ENCODE measurements around the gene IPCEF1. TPM values are rescaled to one million over a fixed set of nuclear protein-coding genes. Genes with fewer than 3 reads are reported as not detected.

The IPCEF1 gene
- polyA plus RNA-seq, 1 donor from 2014 or later, result 3.9 TPM

- Histone ChIP-seq H2AFZ (ENCODE audit: low read depth, low read length) (no peak overlapping the region), H3K27me3 (ENCODE audit: insufficient read depth, low read depth, low read length) (no peaks in the 10 kb centered on the region), H3K4me2 (ENCODE audit: low read length) (no peak overlapping the region), H4K20me1 (ENCODE audit: insufficient read depth) (no peaks in the 10 kb centered on the region), H3K9me2 (ENCODE audit: insufficient read depth, low read length) (no peaks in the 10 kb centered on the region), H3K9ac (ENCODE audit: low read length) (no peak overlapping the region), H3K9me3 (ENCODE audit: low read length) (no peaks in the 10 kb centered on the region), H3K79me2 (replicated peaks; ENCODE audit: insufficient read depth, low read length) (no peaks in the 10 kb centered on the region), H3K27ac (ENCODE audit: low read length) (no peak overlapping the region), H3K4me3 (ENCODE audit: low read length) (no peak overlapping the region), H3F3A (ENCODE audit: insufficient read depth, low read length, poor library complexity, severe bottlenecking) (no peaks in the 10 kb centered on the region), H3K36me3 (ENCODE audit: insufficient read depth, low read length) (no peaks in the 10 kb centered on the region)
- TF ChIP-seq SMC3 (conservative IDR thresholded peaks at IDR 0.05; ENCODE audit: poor library complexity) (no peak), RAD21 (conservative IDR thresholded peaks at IDR 0.05) (no peak), MXI1 (conservative IDR thresholded peaks at IDR 0.05; ENCODE audit: poor library complexity, severe bottlenecking) (no peak), CTCF (IDR thresholded peaks at IDR 0.05; ENCODE audit: poor library complexity, severe bottlenecking) (no peak), REST (IDR thresholded peaks at IDR 0.05; ENCODE audit: borderline replicate concordance) (no peak), EP300 (conservative IDR thresholded peaks at IDR 0.05; ENCODE audit: poor library complexity, severe bottlenecking) (no peak), TAF1 (IDR thresholded peaks at IDR 0.05; ENCODE audit: low read depth) (no peak), POLR2AphosphoS5 (IDR thresholded peaks at IDR 0.05) (no peak)
Observed at GRCh38 chr6:154347981-154348380, 8.6 kb downstream of the IPCEF1 start.

- Histone ChIP-seq H3K27me3 (ENCODE audit: insufficient read depth, low read depth, low read length) (no peaks in the 10 kb centered on the region), H2AFZ (ENCODE audit: low read depth, low read length) (no peak overlapping the region), H3K9me2 (ENCODE audit: insufficient read depth, low read length) (no peaks in the 10 kb centered on the region), H3K79me2 (replicated peaks; ENCODE audit: insufficient read depth, low read length) (no peaks in the 10 kb centered on the region), H3K36me3 (ENCODE audit: insufficient read depth, low read length) (no peaks in the 10 kb centered on the region), H3K9me3 (ENCODE audit: low read length) (no peaks in the 10 kb centered on the region), H3F3A (ENCODE audit: insufficient read depth, low read length, poor library complexity, severe bottlenecking) (no peaks in the 10 kb centered on the region), H3K4me2 (ENCODE audit: low read length) (no peak overlapping the region), H4K20me1 (ENCODE audit: insufficient read depth) (no peaks in the 10 kb centered on the region), H3K4me3 (ENCODE audit: low read length) (no peak overlapping the region), H3K9ac (ENCODE audit: low read length) (no peak overlapping the region), H3K27ac (ENCODE audit: low read length) (no peak overlapping the region)
- TF ChIP-seq CTCF (IDR thresholded peaks at IDR 0.05; ENCODE audit: poor library complexity, severe bottlenecking) (no peak), SMC3 (conservative IDR thresholded peaks at IDR 0.05; ENCODE audit: poor library complexity) (no peak), EZH2 (IDR thresholded peaks at IDR 0.05; ENCODE audit: borderline replicate concordance, insufficient read depth, low read length, poor library complexity, severe bottlenecking) (no peak), MXI1 (conservative IDR thresholded peaks at IDR 0.05; ENCODE audit: poor library complexity, severe bottlenecking) (no peak), EP300 (conservative IDR thresholded peaks at IDR 0.05; ENCODE audit: poor library complexity, severe bottlenecking) (no peak), TAF1 (IDR thresholded peaks at IDR 0.05; ENCODE audit: low read depth) (no peak), RAD21 (conservative IDR thresholded peaks at IDR 0.05) (no peak), REST (IDR thresholded peaks at IDR 0.05; ENCODE audit: borderline replicate concordance) (no peak), POLR2AphosphoS5 (IDR thresholded peaks at IDR 0.05) (no peak)
Observed at GRCh38 chr6:154345811-154346210, 10.8 kb downstream of the IPCEF1 start.
